ENCODE data around the gene FBXO36. TPM values are rescaled to one million over a fixed set of nuclear protein-coding genes. Genes with fewer than 3 reads are reported as not detected.

The FBXO36 gene
- total and polyA plus RNA-seq, 2 of the 4 experiments (the other 2 are of a cell fraction) = 1.3 to 2.2 TPM

DNA sequence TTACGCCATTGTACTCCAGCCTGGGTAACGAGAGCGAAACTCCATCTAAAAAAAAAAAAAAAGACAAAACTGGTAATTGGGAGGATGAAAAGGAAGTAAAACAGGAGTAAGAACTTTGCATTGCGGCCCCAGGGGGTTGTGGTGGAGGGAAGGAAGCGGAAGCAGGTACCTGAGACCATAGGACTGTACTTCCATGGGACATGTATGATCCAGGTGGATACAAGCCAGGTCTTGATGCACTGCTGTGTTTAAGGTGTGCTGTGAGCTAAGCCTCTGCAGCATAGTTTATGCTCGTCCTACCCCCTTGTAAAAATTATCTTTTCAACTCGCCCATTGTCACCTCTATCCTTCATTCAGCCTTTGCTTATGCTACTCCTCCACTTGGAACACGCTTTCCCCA, 23.7 kb downstream of the FBXO36 start:
- H4K91ac ChIP-seq (ENCODE audit: insufficient read depth, low read depth, low read length) = no peak overlapping the region
- no peak overlapping the region for H2AK9ac ChIP-seq (replicated peaks; ENCODE audit: low read depth, low read length, poor library complexity)
- no peaks in the 10 kb centered on the region for H3K36me3 ChIP-seq (ENCODE audit: control insufficient read depth, insufficient read depth, low read length)
- no CpG with 5 or more reads among the region's 8 CpGs for WGBS, 2 experiments (ENCODE audit: extremely low coverage in 2 of 2, insufficient read length in 1 of 2)
- DNase-seq = no peak
- no peak for ATAC-seq (ENCODE audit: low read depth)
- no peak overlapping the region for H3K9ac ChIP-seq (ENCODE audit: low read depth, low read length)
- TF ChIP-seq NFE2L2 (IDR thresholded peaks at IDR 0.05; ENCODE audit: low read depth, low read length) (no peak), RFX5 (IDR thresholded peaks at IDR 0.05; ENCODE audit: low read depth, low read length) (no peak), SMC3 (IDR thresholded peaks at IDR 0.05; ENCODE audit: low read depth, low read length) (no peak)
- no peaks in the 10 kb centered on the region for H3K79me1 ChIP-seq (ENCODE audit: low read depth in 1 of 2, low read length in 2 of 2)
- no peaks in the 10 kb centered on the region for H3K27me3 ChIP-seq (ENCODE audit: control insufficient read depth, insufficient read depth, low read length)
- H3K18ac ChIP-seq (ENCODE audit: low read depth, low read length) = no peak overlapping the region
- H3K9me1 ChIP-seq (ENCODE audit: insufficient read depth, low read length) = peaks cover 6% of the 10 kb centered on the region; the same call in 1 of the 2 replicates
- peaks cover 5% of the 10 kb centered on the region; the same call in 1 of the 2 replicates for H3K4me1 ChIP-seq (ENCODE audit: control insufficient read depth, insufficient read depth, low read length)
- no peak overlapping the region for H3K4ac ChIP-seq (ENCODE audit: low read depth, low read length)
- no peak overlapping the region for H2BK20ac ChIP-seq (ENCODE audit: low read depth, low read length)
- H2AFZ ChIP-seq (replicated peaks; ENCODE audit: low read length, poor library complexity) = no peak overlapping the region
- no peak overlapping the region for H3K27ac ChIP-seq (ENCODE audit: insufficient read depth, low read length)
- in situ Hi-C loops (cut with MboI; ENCODE audit: low sequenced_read_pairs) = no loop called here
- no TSS peak for BruUV-seq (replicated peaks)
- no peak overlapping the region for H3K23ac ChIP-seq (ENCODE audit: low read depth, low read length)
- no peak overlapping the region for H3K4me3 ChIP-seq (ENCODE audit: insufficient read depth, low read depth, low read length)
- intact Hi-C loops (cut with micrococcal nuclease) = no loop called here
- no peak overlapping the region for H3K14ac ChIP-seq (replicated peaks; ENCODE audit: low read depth, low read length)
- no peak overlapping the region for H2BK120ac ChIP-seq (ENCODE audit: low read depth, low read length)
- no peaks in the 10 kb centered on the region for H4K20me1 ChIP-seq (ENCODE audit: insufficient read depth, low read length)
- no peak overlapping the region for H4K5ac ChIP-seq (ENCODE audit: low read depth, low read length)
- ChIA-PET CTCF (no interaction called here), POLR2A (ENCODE audit: unreplicated experiment) (no interaction called here)
- H2BK15ac ChIP-seq (ENCODE audit: low read depth, low read length) = no peak overlapping the region
- H3K4me2 ChIP-seq (ENCODE audit: low read depth, low read length) = no peak overlapping the region
- H2BK5ac ChIP-seq (ENCODE audit: low read depth, low read length, poor library complexity, severe bottlenecking) = no peak overlapping the region
- no peaks in the 10 kb centered on the region for H3K9me3 ChIP-seq (ENCODE audit: control insufficient read depth, insufficient read depth, low read length)
- H2AK5ac ChIP-seq (ENCODE audit: low read depth, low read length) = no peak overlapping the region
- H4K8ac ChIP-seq (ENCODE audit: low read depth in 2 of 2, low read length in 2 of 2) = no peak overlapping the region
- H3K56ac ChIP-seq (ENCODE audit: extremely low read depth, insufficient read depth, low read length) = no peak overlapping the region
- dilution Hi-C loops (cut with HindIII; ENCODE audit: low sequenced_read_pairs, unreplicated experiment) = no loop called here

Measured in IMR-90 (cell line).